Measurements from ENCODE around the gene CAT. TPM values are rescaled to one million over a fixed set of nuclear protein-coding genes. Genes with fewer than 3 reads are reported as not detected.

The CAT gene
- total and polyA plus RNA-seq, 9 of the 15 experiments (the other 6 are each of a cell fraction or from before 2014, with no cell fraction given), result 86.7 to 183 (median 114) TPM

DNA sequence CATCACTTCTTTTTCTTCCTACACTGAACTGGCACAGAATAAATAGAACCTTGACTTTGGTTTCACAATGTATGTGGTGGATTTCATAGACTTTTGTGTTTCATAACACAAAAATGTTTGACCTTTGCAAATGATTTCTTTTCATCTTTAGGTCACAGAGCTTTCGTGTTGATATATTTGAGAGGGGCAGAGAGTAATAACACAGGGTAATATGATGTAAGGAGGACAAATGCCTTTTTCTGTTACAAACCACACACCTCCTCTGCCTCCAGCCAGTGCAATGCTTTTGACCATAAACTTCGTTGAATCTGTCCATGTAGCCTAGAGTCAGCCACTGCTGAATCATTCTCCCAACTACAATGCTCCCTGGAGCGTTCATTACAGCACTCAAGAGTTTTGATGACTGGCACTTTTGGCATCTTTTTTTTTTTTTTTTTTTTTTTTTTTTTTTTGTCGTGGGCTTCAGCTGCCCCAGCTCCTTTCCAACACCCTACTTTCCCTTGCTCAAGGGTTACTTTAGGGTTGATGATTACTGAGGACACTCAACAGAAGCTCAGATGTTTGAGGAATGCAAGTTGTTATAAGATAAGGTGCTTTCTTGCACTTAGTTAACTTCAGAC is 11.4 kb upstream of the CAT start (continued):
- TF ChIP-seq, protein P1, sequence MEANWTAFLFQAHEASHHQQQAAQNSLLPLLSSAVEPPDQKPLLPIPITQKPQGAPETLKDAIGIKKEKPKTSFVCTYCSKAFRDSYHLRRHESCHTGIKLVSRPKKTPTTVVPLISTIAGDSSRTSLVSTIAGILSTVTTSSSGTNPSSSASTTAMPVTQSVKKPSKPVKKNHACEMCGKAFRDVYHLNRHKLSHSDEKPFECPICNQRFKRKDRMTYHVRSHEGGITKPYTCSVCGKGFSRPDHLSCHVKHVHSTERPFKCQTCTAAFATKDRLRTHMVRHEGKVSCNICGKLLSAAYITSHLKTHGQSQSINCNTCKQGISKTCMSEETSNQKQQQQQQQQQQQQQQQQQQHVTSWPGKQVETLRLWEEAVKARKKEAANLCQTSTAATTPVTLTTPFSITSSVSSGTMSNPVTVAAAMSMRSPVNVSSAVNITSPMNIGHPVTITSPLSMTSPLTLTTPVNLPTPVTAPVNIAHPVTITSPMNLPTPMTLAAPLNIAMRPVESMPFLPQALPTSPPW (CRISPR knock-in tag; IDR thresholded peaks at IDR 0.05), result peak; percentile 30; the same call in 1 of the 2 replicates
- TF ChIP-seq, protein P2, sequence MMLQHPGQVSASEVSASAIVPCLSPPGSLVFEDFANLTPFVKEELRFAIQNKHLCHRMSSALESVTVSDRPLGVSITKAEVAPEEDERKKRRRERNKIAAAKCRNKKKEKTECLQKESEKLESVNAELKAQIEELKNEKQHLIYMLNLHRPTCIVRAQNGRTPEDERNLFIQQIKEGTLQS (IDR thresholded peaks at IDR 0.05), result peak; percentile 37; the same call in 1 of the 2 replicates
- TF ChIP-seq, protein P2 (CRISPR knock-in tag; conservative IDR thresholded peaks at IDR 0.05), result no peak
- TF ChIP-seq HDAC2 (IDR thresholded peaks at IDR 0.05) (0 out of 2 replicates have a peak, but pooled peaks have one; percentile 17), SMARCE1 (IDR thresholded peaks at IDR 0.05) (0 out of 2 replicates have a peak, but pooled peaks have one; percentile 56), EHMT2 (IDR thresholded peaks at IDR 0.05) (peak; percentile 64; the same call in 1 of the 2 replicates), ZNF778 (CRISPR knock-in tag; IDR thresholded peaks at IDR 0.05) (no peak), ERF (CRISPR knock-in tag; IDR thresholded peaks at IDR 0.05) (no peak), OTX1 (CRISPR knock-in tag; IDR thresholded peaks at IDR 0.05) (no peak), RBM25 (IDR thresholded peaks at IDR 0.05; ENCODE audit: low read depth, low read length, severe bottlenecking) (no peak), ZFP1 (CRISPR knock-in tag; IDR thresholded peaks at IDR 0.05) (no peak), ZNF23 (CRISPR knock-in tag; IDR thresholded peaks at IDR 0.05) (no peak), POLR2AphosphoS2 (IDR thresholded peaks at IDR 0.05; ENCODE audit: low read length) (no peak), ZNF444 (CRISPR knock-in tag; IDR thresholded peaks at IDR 0.05) (no peak), ZNF121 (CRISPR knock-in tag; conservative IDR thresholded peaks at IDR 0.05) (no peak), CHCHD3 (CRISPR knock-in tag; IDR thresholded peaks at IDR 0.05) (no peak), NR2C2 (CRISPR knock-in tag; IDR thresholded peaks at IDR 0.05) (no peak), NR2C2 (tag; IDR thresholded peaks at IDR 0.05) (peak; percentile 26; the same call in 1 of the 2 replicates), ILF3 (IDR thresholded peaks at IDR 0.05; ENCODE audit: borderline replicate concordance) (no peak)
- TF ChIP-seq, protein P3, sequence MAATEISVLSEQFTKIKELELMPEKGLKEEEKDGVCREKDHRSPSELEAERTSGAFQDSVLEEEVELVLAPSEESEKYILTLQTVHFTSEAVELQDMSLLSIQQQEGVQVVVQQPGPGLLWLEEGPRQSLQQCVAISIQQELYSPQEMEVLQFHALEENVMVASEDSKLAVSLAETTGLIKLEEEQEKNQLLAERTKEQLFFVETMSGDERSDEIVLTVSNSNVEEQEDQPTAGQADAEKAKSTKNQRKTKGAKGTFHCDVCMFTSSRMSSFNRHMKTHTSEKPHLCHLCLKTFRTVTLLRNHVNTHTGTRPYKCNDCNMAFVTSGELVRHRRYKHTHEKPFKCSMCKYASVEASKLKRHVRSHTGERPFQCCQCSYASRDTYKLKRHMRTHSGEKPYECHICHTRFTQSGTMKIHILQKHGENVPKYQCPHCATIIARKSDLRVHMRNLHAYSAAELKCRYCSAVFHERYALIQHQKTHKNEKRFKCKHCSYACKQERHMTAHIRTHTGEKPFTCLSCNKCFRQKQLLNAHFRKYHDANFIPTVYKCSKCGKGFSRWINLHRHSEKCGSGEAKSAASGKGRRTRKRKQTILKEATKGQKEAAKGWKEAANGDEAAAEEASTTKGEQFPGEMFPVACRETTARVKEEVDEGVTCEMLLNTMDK (IDR thresholded peaks at IDR 0.05; ENCODE audit: borderline replicate concordance, insufficient read depth, low read depth, low read length, poor library complexity, severe bottlenecking), result no peak
- TF ChIP-seq, protein P4, sequence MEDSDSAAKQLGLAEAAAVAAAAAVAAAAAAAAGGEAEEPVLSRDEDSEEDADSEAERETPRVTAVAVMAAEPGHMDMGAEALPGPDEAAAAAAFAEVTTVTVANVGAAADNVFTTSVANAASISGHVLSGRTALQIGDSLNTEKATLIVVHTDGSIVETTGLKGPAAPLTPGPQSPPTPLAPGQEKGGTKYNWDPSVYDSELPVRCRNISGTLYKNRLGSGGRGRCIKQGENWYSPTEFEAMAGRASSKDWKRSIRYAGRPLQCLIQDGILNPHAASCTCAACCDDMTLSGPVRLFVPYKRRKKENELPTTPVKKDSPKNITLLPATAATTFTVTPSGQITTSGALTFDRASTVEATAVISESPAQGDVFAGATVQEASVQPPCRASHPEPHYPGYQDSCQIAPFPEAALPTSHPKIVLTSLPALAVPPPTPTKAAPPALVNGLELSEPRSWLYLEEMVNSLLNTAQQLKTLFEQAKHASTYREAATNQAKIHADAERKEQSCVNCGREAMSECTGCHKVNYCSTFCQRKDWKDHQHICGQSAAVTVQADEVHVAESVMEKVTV (CRISPR knock-in tag; IDR thresholded peaks at IDR 0.05), result no peak
- TF ChIP-seq, protein P5, sequence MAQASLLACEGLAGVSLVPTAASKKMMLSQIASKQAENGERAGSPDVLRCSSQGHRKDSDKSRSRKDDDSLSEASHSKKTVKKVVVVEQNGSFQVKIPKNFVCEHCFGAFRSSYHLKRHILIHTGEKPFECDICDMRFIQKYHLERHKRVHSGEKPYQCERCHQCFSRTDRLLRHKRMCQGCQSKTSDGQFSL (CRISPR knock-in tag; IDR thresholded peaks at IDR 0.05), result no peak
- TF ChIP-seq, protein P5 (tag; IDR thresholded peaks at IDR 0.05), result no peak
